SK-N-MC (cell line): ENCODE results near the gene PRKN.

ENCODE experiments used
- EZH2 ChIP-seq: fragments of 200-600 bp; sonication (generic); IDR thresholded peaks from one replicate; pipeline ENCODE4 v1.6.1; 2017; ENCODE audit warnings: antibody characterized with exemption
- FOXP2 ChIP-seq: optimal IDR thresholded peaks from 2 replicates; pipeline ENCODE3; 2011; ENCODE audit warnings: mild to moderate bottlenecking, moderate library complexity; ENCODE audit not compliant: insufficient read depth; ENCODE audit errors: extremely low read length, control extremely low read depth
- POLR2AphosphoS5 ChIP-seq: IDR thresholded peaks from 2 replicates; pipeline ENCODE4 v1.6.1; 2012; ENCODE audit warnings: mild to moderate bottlenecking, low read depth, low read length, borderline replicate concordance

GRCh38 chr6:161446949-161447348 is 1280.6 kb downstream of the PRKN start:
- TF ChIP-seq POLR2AphosphoS5: no peak
- no peak for TF ChIP-seq FOXP2
- TF ChIP-seq EZH2: no peak
